NCI-H345 treated with DMSO at 0.1 percent for 48 hours (cell line): Measurements from ENCODE around the gene DNAJA4.

ENCODE experiments used
- DNase-seq: peaks from one replicate; lab custom pipeline; 2025; ENCODE audit not compliant: unreplicated experiment; lab: John Stamatoyannopoulos, UW

The DNAJA4 gene

DNA sequence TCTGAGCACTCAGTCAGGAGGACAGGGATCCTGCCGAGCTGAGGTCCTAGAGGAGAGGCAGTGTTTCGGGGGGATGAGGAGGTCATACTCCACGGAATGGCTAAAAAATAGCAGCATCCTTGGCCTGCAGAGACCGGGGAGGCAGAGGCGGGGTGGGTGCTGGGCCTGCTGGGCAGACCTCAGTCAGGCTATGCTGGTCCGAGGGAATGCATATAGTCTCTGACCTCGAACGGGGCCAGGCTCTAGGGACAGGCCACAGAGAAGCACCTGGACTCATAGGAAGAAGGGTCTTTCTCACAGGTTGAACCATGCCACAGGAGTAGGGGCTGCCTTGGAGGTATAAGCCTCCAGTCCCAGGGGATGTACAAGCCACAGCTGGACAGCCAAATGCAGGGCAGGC lies 49.0 kb downstream of the DNAJA4 start:
- no peak for DNase-seq

DNA sequence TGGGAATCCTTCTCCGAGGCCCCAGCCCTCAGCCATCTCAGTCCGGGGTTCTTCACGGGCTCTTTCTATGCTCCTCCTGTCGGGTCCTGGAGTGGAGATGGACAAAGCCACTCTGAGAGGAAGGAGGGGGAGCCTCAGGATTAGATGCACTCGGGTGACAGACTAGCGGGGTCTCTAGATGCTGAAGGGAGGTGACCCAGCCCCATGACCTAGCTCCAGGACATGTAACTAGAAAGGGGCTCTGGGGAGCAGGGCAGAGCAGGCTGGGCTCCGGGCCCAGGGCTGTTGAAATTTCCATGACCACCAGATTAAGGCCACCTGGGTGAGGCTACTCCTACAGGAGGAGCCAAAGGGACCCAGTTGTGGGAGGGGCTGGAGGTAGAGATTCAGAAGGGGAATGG lies 49.8 kb downstream of the DNAJA4 start:
- DNase-seq: no peak

DNA sequence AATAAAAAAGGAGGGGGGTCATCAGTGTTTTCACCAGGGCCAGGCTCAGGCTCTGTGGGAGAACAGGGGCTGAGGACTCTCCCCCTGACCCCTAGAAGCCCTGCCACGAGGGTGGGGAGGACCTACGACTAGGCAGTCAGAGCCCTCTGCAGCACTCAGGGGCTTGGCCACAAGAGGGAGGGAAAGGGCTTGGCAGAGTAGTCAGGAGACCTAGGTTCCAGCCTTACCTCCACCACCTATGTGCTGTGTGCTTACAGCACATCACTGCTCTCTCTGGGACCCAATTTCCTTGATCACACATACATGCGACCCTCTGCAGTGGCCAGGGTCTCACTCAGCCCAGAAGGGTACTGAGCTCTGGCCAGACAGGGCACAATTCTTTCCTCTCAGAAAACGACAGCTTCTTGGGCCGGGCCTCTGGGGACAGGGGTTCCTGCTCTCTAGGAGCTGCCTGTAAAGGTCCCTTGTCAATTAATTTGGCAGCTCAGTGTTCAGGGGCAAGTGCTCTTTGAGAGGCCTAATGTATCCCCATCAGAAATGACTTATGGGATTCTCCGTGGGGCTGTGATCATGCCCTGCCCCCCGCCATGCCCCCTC lies 51.4 kb downstream of the DNAJA4 start:
- DNase-seq: no peak

DNA sequence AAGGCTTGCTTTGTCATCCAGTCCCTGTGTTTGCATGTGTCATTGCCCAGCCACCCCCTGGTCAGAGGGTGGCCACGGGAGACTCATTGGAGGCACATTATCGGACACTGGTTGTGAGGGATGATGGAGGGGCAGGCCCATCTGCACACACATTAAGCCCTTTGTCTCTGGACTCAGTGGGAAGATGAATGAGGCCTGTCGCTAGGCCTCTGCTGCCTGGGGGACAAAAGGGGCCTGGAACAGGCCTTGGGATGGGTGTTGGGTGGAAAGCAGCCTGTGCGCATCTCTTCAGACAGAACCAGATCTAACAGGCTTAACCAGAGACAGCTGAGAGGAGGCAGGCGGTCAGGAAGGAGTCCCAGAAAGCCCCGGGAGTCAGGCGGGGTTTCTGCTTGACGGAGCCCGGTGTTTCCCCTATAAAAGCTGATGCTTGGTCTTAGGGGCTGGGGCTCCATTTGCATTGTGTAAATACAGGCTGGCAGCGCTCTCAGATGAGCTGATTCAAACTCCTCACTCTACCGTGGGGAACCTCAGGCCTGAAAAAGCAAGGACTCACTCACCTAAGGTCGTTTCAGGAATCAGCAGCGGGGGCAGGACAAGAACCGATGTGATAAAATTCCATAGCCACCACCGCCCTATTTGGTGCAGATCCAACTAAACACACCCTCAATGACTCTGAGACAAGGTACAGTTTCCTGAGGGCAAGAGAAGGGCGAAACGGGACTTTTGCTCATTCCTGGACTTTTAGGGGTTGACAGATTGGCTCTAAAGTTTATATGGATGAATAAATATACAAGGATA lies 52.1 kb downstream of the DNAJA4 start:
- no peak for DNase-seq

DNA sequence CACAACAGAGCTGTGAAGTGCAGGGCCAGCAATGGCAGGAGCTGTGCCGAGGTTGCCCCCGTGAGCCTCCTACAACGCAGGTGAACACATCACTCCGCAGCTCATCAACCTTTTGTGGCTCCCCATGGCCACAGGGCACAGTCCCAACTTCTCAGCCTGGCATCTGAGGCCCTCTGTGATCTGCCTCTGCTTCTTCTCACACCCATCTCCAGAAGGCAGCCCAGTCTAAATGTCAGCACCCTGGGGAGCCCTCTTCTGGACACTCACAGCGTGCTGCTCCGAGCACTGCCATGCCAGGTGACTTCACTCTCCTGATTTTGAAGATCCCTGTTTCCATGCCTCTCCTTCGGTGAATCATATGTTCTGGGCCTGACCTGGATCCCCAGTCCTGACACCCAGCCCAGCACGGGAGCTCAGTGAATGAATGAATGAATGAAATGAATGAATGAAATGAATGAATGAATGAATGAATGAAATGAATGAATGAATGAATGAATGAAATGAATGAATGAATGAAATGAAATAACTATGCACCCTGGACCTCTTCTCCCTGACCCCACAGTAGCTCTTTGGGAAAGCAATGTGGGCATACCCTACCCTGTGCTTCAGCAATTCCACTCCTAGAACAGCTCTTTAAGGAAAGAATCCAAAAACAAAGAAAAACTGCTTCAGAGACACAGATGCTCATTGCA lies 52.9 kb downstream of the DNAJA4 start:
- DNase-seq: no peak

DNA sequence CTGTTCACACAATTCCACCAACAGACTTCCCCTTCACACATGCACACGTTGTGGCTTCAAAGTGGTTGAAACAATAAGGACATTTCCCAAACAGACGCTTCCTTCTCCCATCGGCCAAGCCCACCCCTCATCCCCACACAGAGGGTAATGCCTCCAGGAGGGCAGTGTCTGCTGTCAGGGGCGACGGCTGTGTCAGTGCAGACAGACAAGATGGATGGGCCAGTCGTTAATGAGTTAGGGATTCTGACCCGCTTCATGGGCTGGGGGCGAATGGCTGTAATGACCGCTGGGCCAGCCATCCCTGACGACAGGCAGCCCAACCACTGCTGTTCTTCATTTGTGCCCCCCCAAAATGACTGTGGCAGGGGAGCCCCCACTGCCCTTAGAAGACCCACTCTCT lies 55.2 kb downstream of the DNAJA4 start:
- DNase-seq: no peak

DNA sequence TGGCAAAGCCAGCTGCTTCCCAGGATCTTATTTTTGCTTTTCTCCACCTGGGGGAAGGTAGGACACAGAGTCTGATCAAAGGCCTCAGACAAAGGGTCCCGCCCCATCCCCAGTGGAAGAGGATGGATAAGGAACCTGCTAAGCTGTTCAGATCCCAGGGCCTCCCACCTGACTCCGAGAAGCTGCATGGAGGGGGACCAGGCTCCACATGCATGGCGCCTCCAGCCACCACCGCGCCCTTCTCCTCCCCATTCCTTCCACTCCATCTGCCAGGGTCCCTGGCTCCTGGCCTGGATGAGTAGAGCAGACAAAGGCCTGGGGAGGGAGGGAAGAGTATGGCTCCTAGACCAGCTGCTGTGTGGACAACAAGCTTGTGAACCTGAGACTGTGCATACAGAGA lies 55.8 kb downstream of the DNAJA4 start:
- DNase-seq: no peak

DNA sequence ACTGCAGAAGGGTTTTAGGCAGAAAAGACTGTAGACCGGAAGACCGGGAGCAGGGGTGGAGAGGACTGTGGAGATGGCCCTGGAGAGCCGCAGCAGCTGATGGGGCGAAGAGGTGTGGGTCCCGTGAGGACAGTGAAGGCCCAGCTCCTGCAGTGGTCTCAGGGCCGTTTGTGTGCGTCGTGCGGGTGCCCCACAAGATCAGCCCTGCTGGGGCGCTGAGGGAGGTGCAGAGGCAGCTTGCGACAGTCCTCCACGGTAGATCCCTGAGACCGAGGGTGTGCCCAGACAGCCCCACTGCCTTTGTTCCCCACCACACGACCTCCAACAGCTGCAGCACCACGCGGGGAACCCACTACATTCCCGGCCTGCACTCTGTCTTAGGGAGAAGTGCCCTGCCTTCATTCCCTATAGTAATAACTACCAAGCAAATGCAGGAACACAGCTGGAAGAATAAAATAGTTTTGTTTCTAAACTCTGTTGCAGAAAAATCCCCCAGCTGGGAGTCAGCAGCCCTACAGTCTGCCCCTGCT lies 56.7 kb downstream of the DNAJA4 start:
- no peak for DNase-seq

DNA sequence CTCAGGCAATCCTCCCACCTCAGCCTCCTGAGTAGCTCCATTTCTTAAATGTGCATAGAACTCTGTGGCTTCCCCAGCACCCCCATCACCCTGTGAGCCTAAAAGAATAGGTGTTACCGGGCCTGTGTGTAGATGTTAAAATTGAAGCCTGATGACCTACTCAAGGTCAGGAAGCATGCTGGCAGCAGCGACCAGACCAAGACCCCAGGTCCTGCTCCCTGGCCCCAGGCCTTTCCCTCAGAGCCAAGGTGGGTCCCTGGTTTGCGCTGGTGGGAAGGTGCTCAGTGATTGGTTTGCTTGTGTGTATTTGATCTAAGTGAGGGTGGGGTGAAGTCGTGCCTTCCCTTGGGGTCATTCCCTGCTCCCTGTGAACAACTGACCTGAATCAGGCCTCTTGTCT lies 57.4 kb downstream of the DNAJA4 start:
- DNase-seq: no peak

DNA sequence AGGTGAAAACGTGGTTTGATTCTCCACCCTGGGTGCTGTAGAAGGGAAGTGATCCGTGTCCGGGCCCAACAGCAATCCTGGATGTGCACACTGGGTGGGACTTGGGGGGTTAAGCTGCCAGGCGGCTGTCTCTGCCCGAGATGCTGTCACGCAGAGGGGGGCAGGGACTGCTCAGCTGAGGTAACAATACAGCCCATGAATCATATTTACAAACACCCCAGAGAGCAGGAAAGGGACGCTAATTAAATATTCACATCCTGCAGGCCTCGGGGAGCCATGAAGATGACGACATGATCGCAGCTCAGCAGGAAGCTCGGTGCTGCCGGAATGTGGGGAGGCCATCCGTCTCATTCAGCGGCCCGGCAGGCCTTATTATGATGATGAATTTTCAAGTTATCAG lies 57.9 kb downstream of the DNAJA4 start:
- peak; percentile 33 for DNase-seq

DNA sequence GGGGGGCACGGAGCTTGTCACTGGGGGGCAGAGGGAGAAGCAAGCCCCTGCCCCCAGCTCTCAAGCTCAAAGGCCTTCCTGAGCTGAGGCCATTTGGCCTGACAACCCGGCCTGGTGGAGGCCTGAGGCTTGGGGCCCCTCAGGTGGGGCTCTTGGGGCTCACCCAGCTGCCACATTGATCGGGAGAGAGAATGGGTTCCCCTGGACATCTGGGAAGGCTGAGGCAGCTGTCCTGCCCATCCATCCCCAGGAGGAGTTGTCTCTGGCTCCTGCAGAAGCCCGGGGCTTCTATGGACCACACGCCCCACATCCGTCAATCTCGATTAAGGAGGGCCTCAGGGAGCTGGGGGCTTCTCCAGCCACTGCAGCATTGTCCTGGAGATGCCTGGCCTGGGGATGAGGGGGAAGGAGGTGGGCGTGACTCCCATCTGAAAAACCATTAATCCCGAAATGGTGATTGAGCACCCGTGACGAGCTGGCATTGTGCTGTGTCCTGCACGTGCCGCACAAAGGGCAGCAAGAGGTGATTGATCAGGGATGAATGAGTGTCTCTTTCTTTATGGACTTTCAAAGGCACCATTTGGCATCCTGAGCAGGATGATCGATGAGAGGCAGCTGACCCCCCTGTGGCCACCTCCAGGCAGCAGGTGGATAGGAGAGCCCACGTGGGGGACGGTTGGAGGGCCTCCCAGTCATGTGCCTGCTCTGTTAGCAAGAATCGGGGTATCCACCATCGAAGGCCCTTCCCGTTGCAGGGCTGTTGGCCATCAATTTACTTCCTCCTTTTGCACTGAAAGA lies 58.6 kb downstream of the DNAJA4 start:
- no peak for DNase-seq

DNA sequence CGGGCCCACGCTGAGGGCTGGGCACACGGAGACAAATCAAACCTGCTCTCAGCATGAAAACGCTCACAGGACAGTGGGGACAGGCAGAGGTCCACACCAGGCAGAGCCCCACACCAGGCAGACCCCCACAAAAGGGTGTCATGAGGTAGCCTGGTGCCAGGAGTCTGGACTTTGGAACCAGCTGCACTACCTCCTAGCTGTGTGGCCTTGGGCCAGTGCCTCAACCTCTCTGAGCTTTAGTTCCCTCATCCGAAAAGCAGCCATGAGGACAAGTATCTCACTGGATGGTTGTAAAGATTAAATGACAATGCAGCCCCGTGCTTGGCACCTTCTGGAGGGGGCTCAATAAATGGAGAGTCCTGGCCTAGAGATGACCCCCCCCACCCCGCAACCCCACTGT lies 59.3 kb downstream of the DNAJA4 start:
- no peak for DNase-seq

DNA sequence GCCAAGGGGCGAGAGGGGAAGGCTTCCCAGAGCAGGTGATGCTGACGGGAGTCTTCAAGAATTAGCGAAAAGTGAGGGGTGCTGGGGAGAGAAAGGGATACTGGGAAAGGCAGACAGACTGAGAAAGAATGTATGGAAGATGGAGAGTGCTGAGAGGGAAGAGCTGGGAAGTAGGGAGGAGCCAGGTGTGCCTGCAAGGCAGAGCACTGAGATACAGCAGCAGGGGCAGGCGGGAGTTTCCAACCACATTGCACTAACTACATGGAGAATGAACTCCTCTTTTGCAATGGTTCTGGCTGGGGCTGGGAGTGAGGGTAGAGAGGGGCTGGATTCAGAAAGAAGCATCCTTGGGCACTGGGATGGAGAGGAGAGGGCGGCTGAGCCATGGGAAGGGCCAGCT lies 59.8 kb downstream of the DNAJA4 start:
- DNase-seq: no peak

DNA sequence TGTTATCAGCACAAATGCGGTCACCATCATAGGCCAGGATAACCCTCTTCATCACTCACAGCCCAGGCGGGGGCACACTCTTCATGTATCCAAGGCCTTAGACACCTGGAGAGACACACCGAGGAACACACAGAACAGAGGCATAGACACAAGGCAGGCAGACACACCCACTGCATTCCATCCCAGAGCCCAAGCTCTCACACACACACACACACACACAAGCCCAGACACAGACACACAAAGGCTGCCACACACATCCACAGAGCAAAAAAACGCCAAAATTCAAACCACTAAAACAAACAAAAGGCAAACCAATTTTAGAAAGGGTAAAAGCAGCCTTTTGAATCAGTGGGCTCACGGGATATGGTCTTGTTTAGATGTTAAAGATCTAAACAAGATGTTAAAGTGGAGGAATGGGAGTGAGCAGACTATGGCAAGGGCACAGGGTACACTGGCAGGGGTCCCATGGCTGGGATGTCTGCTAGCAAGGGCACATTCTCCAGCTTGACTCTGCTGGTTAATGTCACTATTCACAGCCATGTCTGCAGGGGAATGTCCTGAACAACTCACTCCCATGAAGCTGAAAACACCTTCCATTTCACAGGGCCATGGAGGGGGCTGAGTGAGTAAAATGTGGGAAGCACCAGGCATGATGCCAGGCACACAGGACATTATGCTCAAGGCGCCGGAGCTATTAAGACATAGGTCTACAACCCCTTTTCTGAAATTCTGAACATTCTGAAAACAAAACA lies 60.9 kb downstream of the DNAJA4 start:
- DNase-seq: no peak

DNA sequence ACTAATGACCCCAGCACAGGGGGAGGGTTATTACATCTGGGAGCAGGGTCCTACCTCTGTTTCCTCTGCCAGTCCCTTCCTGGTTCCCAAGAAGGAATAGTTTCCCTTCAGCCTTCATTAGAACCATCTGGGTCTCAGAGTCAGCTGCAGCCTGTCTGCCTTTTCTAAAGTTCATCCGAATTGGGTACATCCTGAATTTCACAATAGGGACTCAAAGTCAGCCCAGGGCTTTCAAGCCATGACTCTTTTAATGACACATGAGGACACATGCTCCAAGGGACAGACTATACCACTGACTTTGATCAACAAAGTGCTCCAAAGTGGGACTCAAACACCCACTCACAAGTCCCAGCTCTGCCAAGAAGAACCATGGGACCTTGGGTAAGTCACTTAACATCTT lies 63.1 kb downstream of the DNAJA4 start:
- DNase-seq: no peak

DNA sequence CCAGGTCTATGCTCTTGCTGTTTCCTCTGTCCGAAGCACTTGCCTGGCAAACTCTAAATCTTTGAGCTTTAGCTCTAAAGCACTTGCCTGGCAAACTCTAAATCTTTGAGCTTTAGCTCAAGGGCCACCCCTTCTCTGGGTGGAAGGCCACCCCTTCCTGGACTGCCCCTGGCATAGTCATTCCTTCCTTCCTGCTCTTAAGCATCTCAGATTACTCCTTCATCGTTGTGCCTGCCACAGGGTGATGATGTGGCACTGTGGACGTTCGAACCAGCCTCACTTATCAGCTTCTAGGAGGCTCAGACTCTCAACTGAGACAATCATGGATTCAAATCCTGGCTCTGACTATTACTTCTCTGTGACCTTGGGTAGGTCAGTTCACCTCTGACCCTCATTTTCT lies 65.3 kb downstream of the DNAJA4 start:
- DNase-seq: no peak
